Measurements from ENCODE around the gene NRG2.
A peak's percentile ranks its signal among the peaks of the same experiment; 100 is the strongest.

Gene NRG2

DNA sequence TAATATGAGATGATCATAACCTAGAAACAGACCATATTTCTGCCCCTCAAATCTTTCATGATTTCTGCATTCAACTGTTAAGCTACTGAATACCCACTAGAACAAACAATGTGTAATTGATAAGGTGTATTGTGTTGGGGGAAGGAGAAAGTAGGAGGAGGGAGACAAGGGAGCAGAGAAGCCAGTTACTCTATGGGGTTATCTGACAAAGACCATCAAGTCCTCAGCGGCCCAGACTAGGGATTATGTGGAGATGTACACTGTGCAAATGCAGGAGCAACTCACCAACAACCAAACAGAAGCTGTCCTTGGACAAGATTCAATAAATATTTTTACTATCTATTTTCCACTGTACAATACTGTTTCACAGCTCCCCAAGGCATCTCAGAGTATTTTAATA lies 2.7 kb downstream of the NRG2 start:
- DNase-seq = peak in 1 of 3 experiments; percentile 3

GRCh38 chr5:140039561-140039960 lies 3.5 kb downstream of the NRG2 start:
- peak in 1 of 3 experiments; percentile 18 for DNase-seq

- peak in 2 of 3 experiments; percentile 52 to 78 for DNase-seq
Measured at GRCh38 chr5:140038373-140038957, 4.6 kb downstream of the NRG2 start.

DNA sequence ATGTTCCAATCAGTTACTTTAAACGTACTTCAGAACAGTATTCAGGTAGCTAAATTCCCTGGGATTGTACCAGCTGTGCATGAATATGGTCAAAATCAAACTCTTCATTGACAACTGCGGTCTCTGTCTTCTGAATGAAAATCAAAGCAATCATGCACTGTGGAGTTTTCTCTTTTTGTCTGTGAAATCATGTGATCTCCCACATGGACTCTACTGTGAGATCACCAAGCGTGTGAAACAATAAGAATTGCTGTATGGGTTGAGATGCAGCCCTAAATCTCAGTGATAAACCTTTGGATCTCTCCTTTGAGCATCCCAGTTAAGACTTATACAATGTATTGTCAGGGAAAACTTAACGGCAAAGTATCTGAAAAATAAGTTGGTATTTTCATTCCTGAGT lies 6.1 kb downstream of the NRG2 start:
- no peak for DNase-seq

- DNase-seq = no peak
Measured at GRCh38 chr5:140035881-140036280, 7.2 kb downstream of the NRG2 start.

DNA sequence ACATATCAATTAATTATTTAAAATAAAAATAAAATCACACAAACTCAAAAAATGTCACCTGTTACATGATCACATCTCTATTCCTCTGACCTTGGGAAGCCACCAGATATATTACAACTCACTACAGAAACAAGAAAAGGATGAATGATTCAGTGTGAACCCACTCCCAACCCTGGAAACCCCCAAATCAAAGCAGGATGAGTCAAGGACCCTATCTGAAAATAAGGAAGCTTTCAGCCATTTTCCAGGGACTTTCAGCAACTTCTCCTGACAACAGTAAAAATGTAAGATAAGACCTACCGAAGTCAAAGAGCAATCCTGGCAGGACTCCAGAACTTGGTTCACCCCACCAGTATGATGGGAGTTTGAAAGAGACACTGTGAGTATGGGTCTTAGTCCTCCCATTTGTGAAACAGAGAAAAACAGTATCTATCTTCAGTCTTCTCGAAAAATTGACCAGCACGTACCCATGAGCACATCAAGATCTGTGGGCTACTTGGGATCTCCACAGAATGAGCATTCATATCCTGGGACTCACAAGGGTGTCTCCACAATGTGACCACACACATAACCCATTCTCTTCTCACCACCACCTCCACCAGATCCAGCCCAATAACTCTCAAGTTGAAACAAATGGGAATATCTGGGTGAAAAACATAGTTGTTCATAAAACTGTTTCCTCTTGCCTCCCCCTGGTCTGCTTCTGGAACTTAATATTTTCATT lies 9.9 kb downstream of the NRG2 start:
- no peak for DNase-seq

DNA sequence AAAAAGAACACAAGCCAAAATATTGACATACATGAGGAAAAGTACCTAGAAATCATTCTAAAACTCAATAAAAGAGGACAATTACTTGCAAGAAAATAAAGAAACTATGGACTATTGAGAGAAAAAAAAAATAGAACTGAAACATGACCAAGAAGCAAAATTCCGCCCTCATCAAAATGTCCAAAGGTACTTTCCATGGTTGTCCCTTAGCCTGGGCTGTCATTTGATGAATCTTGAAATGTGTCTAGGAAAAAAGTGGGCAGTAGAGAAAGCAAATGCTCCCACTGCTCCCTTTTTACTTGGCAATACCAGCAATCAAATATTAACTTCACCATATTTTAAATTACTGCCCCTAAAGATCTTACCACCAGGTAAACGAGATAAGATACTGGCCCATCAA lies 10.8 kb downstream of the NRG2 start:
- no peak for DNase-seq

GRCh38 chr5:140027807-140028206 lies 15.3 kb downstream of the NRG2 start:
- DNase-seq = no peak

- no peak for DNase-seq
Measured at GRCh38 chr5:140025736-140026135, 17.4 kb downstream of the NRG2 start.

DNA sequence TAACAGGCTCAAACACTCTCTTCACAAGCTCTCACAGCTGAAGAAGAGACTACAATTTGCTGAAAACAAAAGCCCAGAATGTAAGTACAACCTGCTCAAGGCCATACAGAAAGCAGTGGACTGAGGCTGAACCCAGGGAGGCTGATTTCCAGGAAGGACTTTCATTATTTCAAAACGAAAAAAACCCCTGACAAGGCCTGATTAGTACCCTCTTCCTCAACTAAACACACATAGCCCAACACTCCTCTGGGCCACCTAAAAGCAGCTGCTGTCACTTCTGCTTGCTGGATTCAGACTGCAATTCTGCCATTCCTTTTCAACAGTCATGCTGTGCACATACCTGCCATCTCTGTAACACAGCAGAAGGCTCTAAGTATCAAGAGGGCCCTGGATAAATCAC lies 18.2 kb downstream of the NRG2 start:
- no peak for DNase-seq

DNA sequence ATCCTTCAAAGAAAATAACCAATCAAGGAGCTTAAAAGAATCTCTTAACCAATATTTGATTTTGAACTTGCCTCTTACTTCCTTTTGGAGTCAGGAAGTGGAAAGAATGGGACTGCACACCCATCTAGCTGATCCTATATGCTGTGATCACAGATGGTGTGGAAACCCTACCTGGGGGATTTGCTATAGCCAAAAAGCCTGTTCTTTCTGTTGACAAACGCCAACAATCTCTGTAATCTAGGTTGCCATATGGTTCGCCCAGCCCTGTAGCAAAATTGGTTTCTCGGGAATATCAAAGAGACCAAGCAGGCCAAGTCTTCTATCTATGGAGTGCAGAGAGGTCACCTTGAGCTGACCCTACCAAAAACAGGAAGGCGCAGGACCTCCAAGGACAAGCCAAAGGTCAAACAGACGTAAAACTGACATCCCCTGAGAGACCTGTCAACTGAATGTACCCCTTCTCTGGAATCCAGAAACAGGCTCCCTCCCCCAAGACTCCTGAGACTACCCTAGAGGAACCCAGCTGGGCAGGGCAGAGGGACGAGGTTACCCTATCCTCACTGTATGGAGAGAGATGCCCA lies 19.4 kb downstream of the NRG2 start:
- no peak for DNase-seq

- no peak for DNase-seq
Measured at GRCh38 chr5:140020601-140021177, 22.4 kb downstream of the NRG2 start.

- peak in 2 of 3 experiments; percentile 8 to 33 for DNase-seq
Measured at GRCh38 chr5:140018920-140019644, 24.0 kb downstream of the NRG2 start.

- peak in 1 of 3 experiments; percentile 33 for DNase-seq
Measured at GRCh38 chr5:140018517-140018916, 24.6 kb downstream of the NRG2 start.

DNA sequence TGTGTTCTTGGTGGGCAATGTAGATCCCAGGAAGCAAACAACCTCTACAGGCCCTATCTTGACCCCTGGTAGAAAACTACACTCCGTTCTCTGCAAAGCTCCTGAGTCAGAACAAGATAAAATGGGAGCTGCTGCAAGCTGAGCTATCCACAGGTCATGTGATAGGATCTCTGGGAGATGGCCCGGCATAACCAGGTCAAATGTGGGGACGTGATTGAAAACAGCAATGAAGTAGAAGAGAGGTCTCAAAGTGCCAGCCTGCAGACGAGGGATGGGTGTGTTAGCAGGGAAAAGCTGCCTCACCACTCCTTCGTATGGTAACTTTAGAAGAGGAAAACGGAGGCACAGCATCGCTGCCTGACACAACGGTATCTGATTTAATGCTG lies 25.0 kb downstream of the NRG2 start:
- DNase-seq = no peak

- no peak for DNase-seq
Measured at GRCh38 chr5:140017397-140018095, 25.6 kb downstream of the NRG2 start.

- DNase-seq = no peak
Measured at GRCh38 chr5:140015706-140016105, 27.4 kb downstream of the NRG2 start.

DNA sequence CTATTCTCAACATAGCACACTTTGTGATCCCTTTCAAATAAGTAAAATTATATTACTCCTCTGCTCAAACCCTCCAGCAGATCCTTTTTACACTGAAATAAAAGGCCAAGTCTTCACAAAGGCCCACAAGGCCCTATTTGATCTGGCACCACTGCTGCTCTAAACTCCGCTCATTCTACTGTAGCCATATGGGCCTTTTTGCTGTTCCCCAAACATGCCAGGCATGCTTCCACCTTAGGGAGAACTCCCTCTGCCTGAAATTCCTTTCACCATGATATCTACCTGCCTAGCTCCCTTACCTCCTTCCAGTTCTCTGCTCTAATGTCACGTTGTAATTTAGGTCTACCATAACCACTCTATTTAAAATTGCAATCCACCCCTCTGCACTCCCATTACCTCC lies 28.3 kb downstream of the NRG2 start:
- no peak for DNase-seq

GRCh38 chr5:140013536-140013935 lies 29.6 kb downstream of the NRG2 start:
- DNase-seq = no peak

DNA sequence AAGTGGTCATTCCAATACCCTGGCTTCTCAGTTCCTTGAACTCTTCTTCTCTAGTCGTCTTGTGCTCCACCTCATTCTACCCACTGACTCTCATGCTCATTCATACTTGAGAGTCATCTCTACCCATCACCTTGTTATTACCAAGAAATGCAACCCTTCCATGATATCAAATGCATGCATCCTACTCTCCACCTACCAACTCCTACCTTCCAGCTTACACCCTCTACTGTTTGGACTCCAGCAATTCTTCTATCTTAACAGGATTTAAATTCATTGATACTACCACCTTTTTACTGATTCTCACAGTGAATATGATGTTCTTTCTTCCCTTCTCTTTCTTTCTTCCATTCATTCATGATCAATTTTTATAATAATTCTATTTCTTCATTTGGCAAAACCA lies 30.7 kb downstream of the NRG2 start:
- DNase-seq = no peak

- no peak for DNase-seq
Measured at GRCh38 chr5:140011297-140011802, 31.7 kb downstream of the NRG2 start.

- no peak for DNase-seq
Measured at GRCh38 chr5:140010798-140011197, 32.3 kb downstream of the NRG2 start.

- no peak for DNase-seq
Measured at GRCh38 chr5:140007311-140007710, 35.8 kb downstream of the NRG2 start.
